Effector memory CD8-positive, alpha-beta T cell (primary cell): ENCODE results near the gene ALDH9A1.
"Not testable (repeated sequence)": the region's sequence is repeated elsewhere in the genome, so short reads cannot be mapped to it uniquely, and the experiment has no call there.

Experiments used
- ATAC-seq: fragments of 150-1000 bp; cut with Tn5 transposase; replicated peaks from 2 replicates; pipeline ENCODE4 v1.10.0; 2021; ENCODE audit warnings: mild to moderate bottlenecking, moderate library complexity
- DNase-seq, 3 experiments: peaks; one replicate each; pipeline ENCODE4 v3.0.0; 2021
- H3K27ac Mint-ChIP-seq, 2 donors: one replicate each; pipeline ENCODE4 v1.8.0; 2022; ENCODE audit warnings: mild to moderate bottlenecking in 2 of 2, mixed read lengths in 2 of 2, moderate library complexity in 2 of 2
- H3K27me3 Mint-ChIP-seq, 2 donors: one replicate each; pipeline ENCODE4 v1.8.0; 2022; ENCODE audit warnings: mixed read lengths in 2 of 2
- H3K36me3 Mint-ChIP-seq: one replicate; pipeline ENCODE4 v1.8.0; 2022; ENCODE audit warnings: mild to moderate bottlenecking, moderate library complexity, mixed read lengths; ENCODE audit not compliant: insufficient read depth
- H3K4me1 Mint-ChIP-seq, 2 donors: one replicate each; pipeline ENCODE4 v1.8.0; 2022; ENCODE audit warnings: low read depth in 2 of 2, mixed read lengths in 2 of 2
- H3K4me3 Mint-ChIP-seq, 2 donors: one replicate each; pipeline ENCODE4 v1.8.0; 2022; ENCODE audit warnings: mild to moderate bottlenecking in 2 of 2, mixed read lengths in 2 of 2, moderate library complexity in 2 of 2
- H3K9me3 Mint-ChIP-seq, 2 donors: one replicate each; pipeline ENCODE4 v1.8.0; 2022; ENCODE audit warnings: mixed read lengths in 2 of 2

ALDH9A1 gene

GRCh38 chr1:165680303-165680702 lies 18.1 kb downstream of the ALDH9A1 start:
- ATAC-seq (no peak), DNase-seq (no peak)
- Mint-ChIP-seq H3K36me3 (peaks cover 54% of the 10 kb centered on the region), H3K9me3 (no peaks in the 10 kb centered on the region), H3K4me3 (no peak overlapping the region), H3K27me3 (no peaks in the 10 kb centered on the region), H3K27ac (peak overlapping the region; percentile 78 to 92), H3K4me1 (peaks cover 14 to 20% of the 10 kb centered on the region in 2 donors)

GRCh38 chr1:165679282-165680036 lies 18.9 kb downstream of the ALDH9A1 start:
- no peak for DNase-seq
- no peaks in the 10 kb centered on the region for H3K9me3 Mint-ChIP-seq
- peaks cover 62% of the 10 kb centered on the region for H3K36me3 Mint-ChIP-seq
- no peak for ATAC-seq
- no peaks in the 10 kb centered on the region for H3K27me3 Mint-ChIP-seq
- peak overlapping the region; percentile 14 to 78 for H3K27ac Mint-ChIP-seq
- H3K4me3 Mint-ChIP-seq: no peak overlapping the region
- peaks cover 11 to 14% of the 10 kb centered on the region in 2 donors for H3K4me1 Mint-ChIP-seq

GRCh38 chr1:165678509-165678908 lies 19.9 kb downstream of the ALDH9A1 start:
- Mint-ChIP-seq H3K36me3 (peaks cover 68% of the 10 kb centered on the region), H3K27me3 (no peaks in the 10 kb centered on the region), H3K9me3 (no peaks in the 10 kb centered on the region), H3K4me3 (no peak overlapping the region), H3K4me1 (peaks cover 8 to 10% of the 10 kb centered on the region in 2 donors), H3K27ac (peak overlapping the region; percentile 14 to 78)
- ATAC-seq: peak; percentile 41
- DNase-seq: no peak

- Mint-ChIP-seq H3K9me3 (no peaks in the 10 kb centered on the region), H3K4me3 (no peak overlapping the region), H3K27me3 (no peaks in the 10 kb centered on the region), H3K27ac (peak overlapping the region in 1 of 2 donors; percentile 85), H3K4me1 (peaks cover 11 to 16% of the 10 kb centered on the region in 2 donors), H3K36me3 (peaks cover 75% of the 10 kb centered on the region)
- no peak for ATAC-seq
- DNase-seq: no peak
These were observed 22.6 kb downstream of the ALDH9A1 start for GRCh38 chr1:165675794-165676193.

- no peak for ATAC-seq
- peaks cover 11 to 16% of the 10 kb centered on the region in 2 donors for H3K4me1 Mint-ChIP-seq
These were observed 23.8 kb downstream of the ALDH9A1 start for GRCh38 chr1:165674599-165674998.

GRCh38 chr1:165671526-165671925 lies 26.8 kb downstream of the ALDH9A1 start:
- H3K36me3 Mint-ChIP-seq: peaks cover 84% of the 10 kb centered on the region

More at GRCh38 chr1:165674599-165674998, 23.8 kb downstream of the ALDH9A1 start:
- H3K27me3 Mint-ChIP-seq: no peaks in the 10 kb centered on the region
- H3K4me3 Mint-ChIP-seq: no peak overlapping the region
- DNase-seq: no peak
- no peak overlapping the region for H3K27ac Mint-ChIP-seq
- H3K36me3 Mint-ChIP-seq: peaks cover 85% of the 10 kb centered on the region
- no peaks in the 10 kb centered on the region for H3K9me3 Mint-ChIP-seq

GRCh38 chr1:165668184-165668583 lies 30.2 kb downstream of the ALDH9A1 start:
- H3K4me3 Mint-ChIP-seq: no peak overlapping the region
- H3K4me1 Mint-ChIP-seq: peaks cover 12 to 13% of the 10 kb centered on the region in 2 donors
- no peaks in the 10 kb centered on the region for H3K9me3 Mint-ChIP-seq
- no peak for DNase-seq
- peak overlapping the region; percentile 11 to 53 for H3K27ac Mint-ChIP-seq
- H3K27me3 Mint-ChIP-seq: no peaks in the 10 kb centered on the region
- ATAC-seq: no peak
- H3K36me3 Mint-ChIP-seq: peaks cover 86% of the 10 kb centered on the region

More at GRCh38 chr1:165671526-165671925, 26.8 kb downstream of the ALDH9A1 start:
- Mint-ChIP-seq H3K9me3 (no peaks in the 10 kb centered on the region), H3K4me1 (peaks cover 6 to 9% of the 10 kb centered on the region in 2 donors), H3K27me3 (no peaks in the 10 kb centered on the region), H3K27ac (no peak overlapping the region), H3K4me3 (no peak overlapping the region)
- ATAC-seq (no peak), DNase-seq (no peak)

- H3K9me3 Mint-ChIP-seq: no peaks in the 10 kb centered on the region
- peak overlapping the region in 1 of 2 donors; percentile 84 for H3K27ac Mint-ChIP-seq
- DNase-seq (no peak), ATAC-seq (no peak)
- no peaks in the 10 kb centered on the region for H3K27me3 Mint-ChIP-seq
- peaks cover 10% of the 10 kb centered on the region in 2 donors for H3K4me1 Mint-ChIP-seq
- no peak overlapping the region for H3K4me3 Mint-ChIP-seq
- peaks cover 82% of the 10 kb centered on the region for H3K36me3 Mint-ChIP-seq
These were observed 32.1 kb downstream of the ALDH9A1 start for GRCh38 chr1:165666152-165666825.

GRCh38 chr1:165662186-165662585 lies 36.2 kb downstream of the ALDH9A1 start:
- Mint-ChIP-seq H3K4me1 (peaks cover 7 to 8% of the 10 kb centered on the region in 2 donors), H3K9me3 (no peaks in the 10 kb centered on the region), H3K27ac (peak overlapping the region in 1 of 2 donors; percentile 35), H3K27me3 (no peaks in the 10 kb centered on the region), H3K36me3 (peaks cover 64% of the 10 kb centered on the region), H3K4me3 (no peak overlapping the region)
- ATAC-seq: no peak
- DNase-seq: no peak

- ATAC-seq (no peak), DNase-seq (no peak)
- Mint-ChIP-seq H3K4me3 (no peak overlapping the region), H3K4me1 (peaks cover 7 to 8% of the 10 kb centered on the region in 2 donors), H3K36me3 (peaks cover 65% of the 10 kb centered on the region), H3K9me3 (no peaks in the 10 kb centered on the region), H3K27ac (peak overlapping the region; percentile 8 to 35), H3K27me3 (no peaks in the 10 kb centered on the region)
These were observed 36.7 kb downstream of the ALDH9A1 start for GRCh38 chr1:165661703-165662102.

GRCh38 chr1:165659581-165659895 lies 38.8 kb downstream of the ALDH9A1 start:
- Mint-ChIP-seq H3K27me3 (no peaks in the 10 kb centered on the region), H3K36me3 (peaks cover 56% of the 10 kb centered on the region)
- ATAC-seq: no peak

GRCh38 chr1:165658766-165659580 lies 39.4 kb downstream of the ALDH9A1 start:
- H3K9me3 Mint-ChIP-seq, H3K4me1 Mint-ChIP-seq, H3K4me3 Mint-ChIP-seq, H3K27me3 Mint-ChIP-seq, DNase-seq, ATAC-seq: not testable (repeated sequence)
- Mint-ChIP-seq H3K36me3 (peaks cover 54% of the 10 kb centered on the region), H3K27ac (peak overlapping the region; percentile 42 to 53)

More at GRCh38 chr1:165659581-165659895, 38.8 kb downstream of the ALDH9A1 start:
- DNase-seq: no peak
- Mint-ChIP-seq H3K4me3 (no peak overlapping the region), H3K27ac (peak overlapping the region; percentile 42 to 53), H3K4me1 (no peaks in the 10 kb centered on the region), H3K9me3 (no peaks in the 10 kb centered on the region)

GRCh38 chr1:165650981-165651625 lies 47.3 kb downstream of the ALDH9A1 start:
- Mint-ChIP-seq H3K27me3 (no peaks in the 10 kb centered on the region), H3K4me3 (no peak overlapping the region), H3K9me3 (no peaks in the 10 kb centered on the region), H3K4me1 (peaks cover 12 to 20% of the 10 kb centered on the region in 2 donors), H3K27ac (no peak overlapping the region), H3K36me3 (peaks cover 25% of the 10 kb centered on the region)
- ATAC-seq (no peak), DNase-seq (no peak)
